ENCODE results near the gene SARNP.
A peak's percentile ranks its signal among the peaks of the same experiment; 100 is the strongest.

SARNP gene

DNA sequence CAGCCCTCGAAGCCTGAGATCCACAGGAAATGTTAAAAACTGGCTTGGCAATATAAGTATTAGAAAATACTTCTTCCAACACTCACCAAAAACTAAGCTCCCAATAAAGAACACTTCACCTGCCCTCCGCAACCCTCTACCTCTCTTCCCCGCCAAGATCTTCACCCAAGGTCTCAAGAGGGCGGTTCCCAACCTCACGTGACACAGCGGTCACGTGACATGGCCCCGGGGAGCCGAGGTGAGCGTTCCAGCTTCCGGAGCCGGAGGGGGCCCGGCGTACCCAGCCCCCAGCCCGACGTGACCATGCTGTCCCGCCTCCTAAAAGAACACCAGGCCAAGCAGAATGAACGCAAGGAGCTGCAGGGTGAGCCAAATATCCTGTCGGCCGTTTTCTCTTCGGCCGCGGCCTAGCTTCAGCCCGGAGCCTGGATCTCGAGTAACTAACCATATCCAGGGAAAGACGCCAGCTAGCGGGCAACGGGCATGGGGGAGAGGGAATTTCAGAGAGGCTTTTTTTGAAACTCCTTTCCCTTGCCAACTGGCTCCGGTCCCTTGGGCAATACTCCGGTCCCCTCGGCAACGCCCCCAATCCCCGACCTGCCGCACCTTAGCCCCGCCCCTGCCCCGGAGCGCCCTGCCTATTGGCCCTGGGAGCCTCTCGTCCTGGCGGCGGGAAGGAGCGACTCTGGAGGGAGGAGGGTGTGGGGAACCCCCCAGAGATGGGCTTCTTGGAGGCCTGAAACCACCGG is 101.5 kb downstream of the SARNP start, which contains the start of gene BLOC1S1:
BLOC1S1 (plus strand) TSS at position 214 of the 749 bp plus-strand sequence; CDS start at position 220, 6 bp downstream.
- CTCF ChIA-PET = interaction anchor here (0.8 to 1.4 kb wide), 2 partner anchors 9 to 23 kb away, joined by 4 to 6 read pairs; partner anchors contain the start of gene ITGA7
- DNase-seq (ENCODE audit: low spot score) = peak; percentile 94
- peak within 1 kb of the TSS; percentile 99 for H3K27ac ChIP-seq
- TF ChIP-seq, protein P1, sequence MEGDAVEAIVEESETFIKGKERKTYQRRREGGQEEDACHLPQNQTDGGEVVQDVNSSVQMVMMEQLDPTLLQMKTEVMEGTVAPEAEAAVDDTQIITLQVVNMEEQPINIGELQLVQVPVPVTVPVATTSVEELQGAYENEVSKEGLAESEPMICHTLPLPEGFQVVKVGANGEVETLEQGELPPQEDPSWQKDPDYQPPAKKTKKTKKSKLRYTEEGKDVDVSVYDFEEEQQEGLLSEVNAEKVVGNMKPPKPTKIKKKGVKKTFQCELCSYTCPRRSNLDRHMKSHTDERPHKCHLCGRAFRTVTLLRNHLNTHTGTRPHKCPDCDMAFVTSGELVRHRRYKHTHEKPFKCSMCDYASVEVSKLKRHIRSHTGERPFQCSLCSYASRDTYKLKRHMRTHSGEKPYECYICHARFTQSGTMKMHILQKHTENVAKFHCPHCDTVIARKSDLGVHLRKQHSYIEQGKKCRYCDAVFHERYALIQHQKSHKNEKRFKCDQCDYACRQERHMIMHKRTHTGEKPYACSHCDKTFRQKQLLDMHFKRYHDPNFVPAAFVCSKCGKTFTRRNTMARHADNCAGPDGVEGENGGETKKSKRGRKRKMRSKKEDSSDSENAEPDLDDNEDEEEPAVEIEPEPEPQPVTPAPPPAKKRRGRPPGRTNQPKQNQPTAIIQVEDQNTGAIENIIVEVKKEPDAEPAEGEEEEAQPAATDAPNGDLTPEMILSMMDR (conservative IDR thresholded peaks at IDR 0.05; ENCODE audit: low read depth) = no peak
- POLR2A ChIA-PET (ENCODE audit: low non-redundant PET) = no interaction called here

DNA sequence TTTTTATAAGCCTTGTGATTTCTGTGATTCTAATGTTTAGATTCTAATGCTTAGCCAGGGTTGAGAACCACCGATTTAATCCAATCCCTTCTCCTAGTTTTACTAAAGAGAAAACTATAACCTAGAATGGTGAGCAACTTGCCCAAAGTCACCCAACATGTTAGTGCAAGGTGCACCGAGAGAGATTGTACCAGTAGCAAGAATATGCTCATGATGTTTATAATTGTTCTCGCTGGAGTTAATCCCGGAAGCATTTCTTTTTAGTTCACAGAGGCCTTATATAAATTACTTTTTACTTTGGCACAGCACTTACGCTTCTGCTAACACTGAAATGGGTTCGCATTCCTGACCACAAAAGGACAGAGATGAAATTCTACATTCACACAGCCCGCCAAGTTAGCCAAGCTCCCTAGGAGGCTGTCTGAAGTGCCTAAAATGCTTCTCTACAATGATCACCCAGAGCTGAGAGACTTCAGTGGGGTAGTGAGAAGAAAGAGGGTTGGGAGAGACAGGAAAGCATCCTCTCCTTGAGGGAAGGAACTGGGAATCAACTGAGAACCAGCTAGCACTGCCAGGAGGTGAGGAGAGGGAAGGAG is 102.3 kb downstream of the SARNP start:
- TF ChIP-seq, protein P1 (conservative IDR thresholded peaks at IDR 0.05; ENCODE audit: low read depth) = no peak
- peak overlapping the region; percentile 99 for H3K27ac ChIP-seq
- ChIA-PET POLR2A (ENCODE audit: low non-redundant PET) (no interaction called here), CTCF (interaction anchor here (0.6 to 1.4 kb wide), 3 partner anchors 9 to 24 kb away, joined by 4 to 6 read pairs (median 4); partner anchors contain the start of gene ITGA7)
- no peak for DNase-seq (ENCODE audit: low spot score)

GRCh38 chr12:55713721-55714120 is 103.8 kb downstream of the SARNP start:
- peak overlapping the region; percentile 54; the same call in 1 of the 2 replicates for H3K27ac ChIP-seq
- POLR2A ChIA-PET (ENCODE audit: low non-redundant PET) = no interaction called here
- DNase-seq (ENCODE audit: low spot score) = peak; percentile 87
- CTCF ChIA-PET = interaction anchor here (0.9 kb wide), 1 partner anchor 32 kb away, joined by 4 read pairs; a partner anchor contains a TSS
- TF ChIP-seq, protein P1 (conservative IDR thresholded peaks at IDR 0.05; ENCODE audit: low read depth) = no peak

- H3K27ac ChIP-seq = no peak overlapping the region
- TF ChIP-seq, protein P1 (conservative IDR thresholded peaks at IDR 0.05; ENCODE audit: low read depth) = no peak
- no peak for DNase-seq (ENCODE audit: low spot score)
- ChIA-PET POLR2A (ENCODE audit: low non-redundant PET) (no interaction called here), CTCF (interaction anchor here (0.9 kb wide), 1 partner anchor 31 kb away, joined by 4 read pairs; a partner anchor contains a TSS)
Observed at GRCh38 chr12:55712700-55713415, 104.7 kb downstream of the SARNP start.

DNA sequence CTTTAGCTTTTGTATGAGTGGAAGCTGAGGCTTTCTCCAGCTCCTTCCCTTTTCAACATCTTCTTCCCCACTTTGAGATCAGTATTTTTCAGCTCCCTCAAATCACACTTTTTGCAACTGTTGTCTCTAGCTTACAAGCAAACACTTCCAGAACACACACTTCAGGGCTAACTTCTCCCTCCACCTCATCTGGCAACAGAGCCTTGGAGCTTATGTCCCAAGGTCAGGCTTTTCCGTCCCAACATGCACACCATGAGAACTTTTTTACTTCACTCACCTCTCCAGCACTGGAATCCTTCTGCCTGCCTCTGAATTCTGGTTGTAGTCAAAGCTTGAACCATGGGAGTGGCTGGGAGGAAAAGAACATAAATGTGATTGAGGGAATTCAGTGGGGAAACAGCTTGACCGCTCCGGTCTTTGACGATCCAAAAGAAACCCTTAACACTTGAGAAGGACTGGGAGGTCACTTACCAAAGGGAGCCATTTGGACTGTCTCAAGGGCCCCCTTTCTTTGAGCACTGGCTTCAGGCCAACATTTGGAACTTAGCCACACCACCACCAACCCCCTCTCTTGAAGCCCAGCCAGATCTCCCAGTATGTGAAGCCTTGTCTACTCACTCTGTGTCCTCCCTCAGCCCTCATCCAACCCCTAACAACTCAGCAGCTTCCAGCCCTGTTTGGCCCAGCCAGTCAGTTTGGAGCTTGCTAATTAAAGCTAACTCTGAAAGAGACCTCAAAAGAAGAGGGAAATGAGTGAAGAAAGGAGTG is 105.6 kb downstream of the SARNP start:
- ChIA-PET CTCF (interaction anchor here (0.6 kb wide), 2 partner anchors 73 to 114 kb away, joined by 3 read pairs; no protein-coding TSS in a partner anchor), POLR2A (ENCODE audit: low non-redundant PET) (no interaction called here)
- DNase-seq (ENCODE audit: low spot score) = no peak
- no peak overlapping the region for H3K27ac ChIP-seq
- TF ChIP-seq, protein P1 (conservative IDR thresholded peaks at IDR 0.05; ENCODE audit: low read depth) = no peak

All from RWPE1 (cell line).